ENCODE data around the gene SCPEP1.

The SCPEP1 gene

DNA sequence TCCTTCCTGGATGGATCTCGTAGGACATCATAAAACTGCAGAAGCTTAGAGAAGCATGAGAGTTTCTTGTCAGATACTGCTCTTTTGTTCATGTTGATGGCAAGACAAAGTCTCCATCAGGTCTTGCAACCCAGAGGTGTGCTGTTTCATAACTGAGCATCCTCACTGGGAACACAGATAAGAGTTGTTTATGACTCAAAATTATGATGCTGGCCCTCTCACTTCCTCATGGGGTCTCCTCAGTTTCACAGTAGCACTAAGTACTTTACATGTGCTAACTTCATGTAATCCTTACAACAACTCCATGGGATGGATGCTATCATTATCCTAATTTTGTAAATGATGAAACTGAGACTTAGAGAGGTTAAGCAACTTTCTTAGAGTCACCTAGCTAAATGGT is 14.4 kb downstream of the SCPEP1 start:
- Histone ChIP-seq H3K4me1 (no peaks in the 10 kb centered on the region), H3K27me3 (ENCODE audit: control insufficient read depth, insufficient read depth, low read length) (no peaks in the 10 kb centered on the region), H3K4me2 (ENCODE audit: low read length) (no peak overlapping the region), H3K27ac (no peak overlapping the region), H3K9me3 (ENCODE audit: control insufficient read depth, low read length) (no peaks in the 10 kb centered on the region), H2AFZ (no peak overlapping the region), H3K79me2 (no peaks in the 10 kb centered on the region), H3K9ac (no peak overlapping the region), H3K36me3 (ENCODE audit: control insufficient read depth, insufficient read depth, low read length) (no peaks in the 10 kb centered on the region), H3K4me3 (ENCODE audit: low read depth, low read length) (no peak overlapping the region)
- TF ChIP-seq, protein P1, sequence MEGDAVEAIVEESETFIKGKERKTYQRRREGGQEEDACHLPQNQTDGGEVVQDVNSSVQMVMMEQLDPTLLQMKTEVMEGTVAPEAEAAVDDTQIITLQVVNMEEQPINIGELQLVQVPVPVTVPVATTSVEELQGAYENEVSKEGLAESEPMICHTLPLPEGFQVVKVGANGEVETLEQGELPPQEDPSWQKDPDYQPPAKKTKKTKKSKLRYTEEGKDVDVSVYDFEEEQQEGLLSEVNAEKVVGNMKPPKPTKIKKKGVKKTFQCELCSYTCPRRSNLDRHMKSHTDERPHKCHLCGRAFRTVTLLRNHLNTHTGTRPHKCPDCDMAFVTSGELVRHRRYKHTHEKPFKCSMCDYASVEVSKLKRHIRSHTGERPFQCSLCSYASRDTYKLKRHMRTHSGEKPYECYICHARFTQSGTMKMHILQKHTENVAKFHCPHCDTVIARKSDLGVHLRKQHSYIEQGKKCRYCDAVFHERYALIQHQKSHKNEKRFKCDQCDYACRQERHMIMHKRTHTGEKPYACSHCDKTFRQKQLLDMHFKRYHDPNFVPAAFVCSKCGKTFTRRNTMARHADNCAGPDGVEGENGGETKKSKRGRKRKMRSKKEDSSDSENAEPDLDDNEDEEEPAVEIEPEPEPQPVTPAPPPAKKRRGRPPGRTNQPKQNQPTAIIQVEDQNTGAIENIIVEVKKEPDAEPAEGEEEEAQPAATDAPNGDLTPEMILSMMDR (IDR thresholded peaks at IDR 0.05) = no peak

DNA sequence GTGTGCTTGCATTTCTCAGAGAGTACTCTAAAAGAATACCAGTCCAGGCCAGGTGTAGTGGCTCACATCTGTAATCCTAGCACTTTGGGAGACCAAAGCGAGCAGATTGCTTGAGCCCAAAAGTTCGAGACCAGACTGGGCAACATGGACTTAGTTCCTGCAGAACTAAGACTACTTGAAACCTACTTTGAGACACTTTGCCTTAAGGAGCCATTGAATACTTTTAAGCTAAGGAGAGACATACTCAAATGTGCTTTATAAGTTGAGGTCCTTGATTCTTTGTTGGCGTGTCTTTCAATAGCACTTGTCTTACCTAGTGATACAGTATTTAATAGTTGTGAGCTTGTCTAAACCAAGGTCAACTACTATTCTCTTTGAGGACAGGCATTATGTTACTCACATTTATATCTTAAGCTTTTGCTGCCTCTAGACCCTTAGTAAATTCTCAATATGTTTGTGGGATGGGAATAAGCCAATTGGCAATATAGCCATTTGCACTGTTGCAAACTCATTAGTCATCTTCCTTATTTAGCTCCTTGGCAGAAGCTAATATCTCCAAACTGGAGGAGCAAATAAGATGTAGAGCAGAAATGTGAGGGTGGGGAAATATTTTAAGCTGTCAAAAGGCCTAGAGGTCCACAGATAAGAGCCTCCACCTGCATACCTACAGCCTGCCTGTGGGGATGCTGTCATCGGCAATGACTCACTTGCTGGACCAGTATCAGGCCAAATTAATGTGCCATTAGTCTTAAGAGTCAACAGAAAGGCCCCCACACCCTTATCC is 16.3 kb downstream of the SCPEP1 start:
- no peak overlapping the region for H3K4me3 ChIP-seq (ENCODE audit: low read depth, low read length)
- no peaks in the 10 kb centered on the region for H3K79me2 ChIP-seq
- H2AFZ ChIP-seq = no peak overlapping the region
- TF ChIP-seq, protein P1 (IDR thresholded peaks at IDR 0.05) = no peak
- no peaks in the 10 kb centered on the region for H3K4me1 ChIP-seq
- H3K27me3 ChIP-seq (ENCODE audit: control insufficient read depth, insufficient read depth, low read length) = no peaks in the 10 kb centered on the region
- H3K36me3 ChIP-seq (ENCODE audit: control insufficient read depth, insufficient read depth, low read length) = no peaks in the 10 kb centered on the region
- no peak overlapping the region for H3K4me2 ChIP-seq (ENCODE audit: low read length)
- H3K9me3 ChIP-seq (ENCODE audit: control insufficient read depth, low read length) = no peaks in the 10 kb centered on the region
- no peak overlapping the region for H3K27ac ChIP-seq
- no peak overlapping the region for H3K9ac ChIP-seq

DNA sequence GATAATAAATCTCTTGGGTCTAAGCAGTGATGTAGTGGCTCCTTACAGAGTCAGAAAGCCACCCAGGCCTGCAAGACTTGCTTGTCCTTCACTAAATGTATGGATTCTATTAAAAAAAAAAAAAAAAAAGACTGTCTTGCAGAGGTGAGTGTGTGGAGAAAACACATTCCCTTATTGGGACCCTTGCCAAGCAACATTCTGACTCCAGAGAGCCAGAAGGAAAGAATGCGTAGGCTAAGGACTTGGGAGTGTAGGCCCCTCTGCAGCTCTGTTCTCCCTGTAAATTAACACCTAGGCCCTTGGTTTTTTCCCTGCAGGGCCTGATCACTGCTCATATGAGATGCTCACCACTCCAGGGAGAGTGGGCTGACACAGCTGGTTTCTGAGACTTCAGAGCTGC is 17.8 kb downstream of the SCPEP1 start:
- Histone ChIP-seq H3K9ac (no peak overlapping the region), H2AFZ (no peak overlapping the region), H3K27me3 (ENCODE audit: control insufficient read depth, insufficient read depth, low read length) (no peaks in the 10 kb centered on the region), H3K9me3 (ENCODE audit: control insufficient read depth, low read length) (no peaks in the 10 kb centered on the region), H3K79me2 (no peaks in the 10 kb centered on the region), H3K27ac (no peak overlapping the region), H3K4me3 (ENCODE audit: low read depth, low read length) (no peak overlapping the region), H3K4me2 (ENCODE audit: low read length) (no peak overlapping the region), H3K36me3 (ENCODE audit: control insufficient read depth, insufficient read depth, low read length) (no peaks in the 10 kb centered on the region), H3K4me1 (no peaks in the 10 kb centered on the region)
- TF ChIP-seq, protein P1 (IDR thresholded peaks at IDR 0.05) = no peak

DNA sequence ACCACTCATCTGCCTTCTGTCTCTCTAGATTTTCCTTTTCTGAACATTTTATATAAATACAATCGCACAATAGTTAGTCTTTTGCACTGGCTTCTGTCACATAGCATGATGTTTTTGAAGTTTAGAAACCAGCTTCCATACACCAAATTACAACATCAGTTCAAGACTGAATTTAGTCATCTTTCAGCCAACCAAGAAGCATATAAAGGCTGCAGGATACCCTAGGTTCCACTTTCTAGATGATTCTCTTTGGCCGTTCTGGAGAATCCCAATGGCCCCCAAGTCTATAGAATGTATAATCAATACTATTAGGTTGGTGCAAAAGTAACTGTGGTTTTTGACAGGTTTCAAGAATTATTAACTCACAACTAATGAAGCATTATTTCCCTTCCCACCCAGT is 19.4 kb downstream of the SCPEP1 start:
- Histone ChIP-seq H3K27ac (no peak overlapping the region), H3K79me2 (no peaks in the 10 kb centered on the region), H3K9ac (no peak overlapping the region), H3K4me2 (ENCODE audit: low read length) (no peak overlapping the region), H3K4me3 (ENCODE audit: low read depth, low read length) (no peak overlapping the region), H2AFZ (no peak overlapping the region), H3K36me3 (ENCODE audit: control insufficient read depth, insufficient read depth, low read length) (no peaks in the 10 kb centered on the region), H3K4me1 (no peaks in the 10 kb centered on the region), H3K27me3 (ENCODE audit: control insufficient read depth, insufficient read depth, low read length) (no peaks in the 10 kb centered on the region), H3K9me3 (ENCODE audit: control insufficient read depth, low read length) (no peaks in the 10 kb centered on the region)
- TF ChIP-seq, protein P1 (IDR thresholded peaks at IDR 0.05) = no peak

DNA sequence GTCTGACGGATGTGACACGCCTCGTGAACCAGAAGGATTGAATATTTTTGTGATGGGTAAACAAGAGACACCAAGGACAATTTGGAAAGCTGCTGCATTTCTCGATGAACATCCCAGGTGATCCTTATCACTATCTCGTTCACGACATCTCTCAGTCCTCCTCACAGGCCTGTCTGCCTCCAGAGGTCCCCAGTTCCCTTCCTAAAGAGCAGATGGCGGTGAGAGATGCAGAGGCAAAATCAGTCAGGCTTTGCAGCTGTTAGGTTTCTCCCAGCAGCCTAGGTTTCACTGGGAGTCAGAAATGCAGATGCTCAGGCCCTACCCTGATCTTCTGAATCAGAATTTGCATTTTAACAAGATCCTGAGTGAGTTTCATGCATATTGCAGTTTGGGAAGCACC is 23.6 kb downstream of the SCPEP1 start:
- TF ChIP-seq, protein P1 (IDR thresholded peaks at IDR 0.05) = no peak
- Histone ChIP-seq H3K4me3 (ENCODE audit: low read depth, low read length) (no peak overlapping the region), H3K27ac (no peak overlapping the region), H3K4me2 (ENCODE audit: low read length) (no peak overlapping the region), H3K27me3 (ENCODE audit: control insufficient read depth, insufficient read depth, low read length) (no peaks in the 10 kb centered on the region), H2AFZ (no peak overlapping the region), H3K9ac (no peak overlapping the region), H3K9me3 (ENCODE audit: control insufficient read depth, low read length) (no peaks in the 10 kb centered on the region), H3K4me1 (no peaks in the 10 kb centered on the region), H3K79me2 (no peaks in the 10 kb centered on the region), H3K36me3 (ENCODE audit: control insufficient read depth, insufficient read depth, low read length) (no peaks in the 10 kb centered on the region)

All from parathyroid adenoma (tissue), 2 donors.